ENCODE measurements around the gene CXXC1.
A peak's percentile ranks its signal among the peaks of the same experiment; 100 is the strongest.
"Not testable (repeated sequence)": the region's sequence is repeated elsewhere in the genome, so short reads cannot be mapped to it uniquely, and the experiment has no call there.

CXXC1 gene

GRCh38 chr18:50273203-50274043 is 14.1 kb downstream of the CXXC1 start:
- DNase-seq: no peak

- DNase-seq: no peak
These were observed 14.9 kb downstream of the CXXC1 start for GRCh38 chr18:50272568-50272967.

- DNase-seq: no peak
These were observed 19.3 kb downstream of the CXXC1 start for GRCh38 chr18:50268022-50268747.

GRCh38 chr18:50266248-50266704 is 21.2 kb downstream of the CXXC1 start, which contains the start of gene CFAP53:
Gene CFAP53, minus strand, starts transcription at chr18:50266495. Its CDS starts 91 bp downstream, at chr18:50266404.
- peak; percentile 51 for DNase-seq

GRCh38 chr18:50262977-50263376 is 24.5 kb downstream of the CXXC1 start:
- no peak for DNase-seq

GRCh38 chr18:50250935-50251334 is 36.6 kb downstream of the CXXC1 start:
- DNase-seq: no peak

GRCh38 chr18:50249576-50249975 is 37.9 kb downstream of the CXXC1 start:
- DNase-seq: no peak

- no peak for DNase-seq
These were observed 39.9 kb downstream of the CXXC1 start for GRCh38 chr18:50247561-50247960.

- DNase-seq: not testable (repeated sequence)
These were observed 45.7 kb downstream of the CXXC1 start for GRCh38 chr18:50241768-50242167.

GRCh38 chr18:50240080-50240563 is 47.4 kb downstream of the CXXC1 start:
- no peak for DNase-seq

GRCh38 chr18:50232419-50232818 is 55.1 kb downstream of the CXXC1 start:
- no peak for DNase-seq
